Activated CD4-positive, alpha-beta T cell treated with anti-CD3 and anti-CD28 coated beads, Interleukin-2, amount 50 U/mL, for 16 hours (primary cell): ENCODE data around the gene FRA10AC1.

Experiments used
- DNase-seq: peaks from one replicate; pipeline ENCODE4 v3.0.0-alpha.2; 2020

Gene FRA10AC1, protein sequence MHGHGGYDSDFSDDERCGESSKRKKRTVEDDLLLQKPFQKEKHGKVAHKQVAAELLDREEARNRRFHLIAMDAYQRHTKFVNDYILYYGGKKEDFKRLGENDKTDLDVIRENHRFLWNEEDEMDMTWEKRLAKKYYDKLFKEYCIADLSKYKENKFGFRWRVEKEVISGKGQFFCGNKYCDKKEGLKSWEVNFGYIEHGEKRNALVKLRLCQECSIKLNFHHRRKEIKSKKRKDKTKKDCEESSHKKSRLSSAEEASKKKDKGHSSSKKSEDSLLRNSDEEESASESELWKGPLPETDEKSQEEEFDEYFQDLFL

GRCh38 chr10:93702210-93703001, at the start of gene FRA10AC1:
Gene FRA10AC1 (minus strand): TSS chr10:93702592. CDS start chr10:93700106, 2,486 bp downstream.
- peak; percentile 89 for DNase-seq

DNA sequence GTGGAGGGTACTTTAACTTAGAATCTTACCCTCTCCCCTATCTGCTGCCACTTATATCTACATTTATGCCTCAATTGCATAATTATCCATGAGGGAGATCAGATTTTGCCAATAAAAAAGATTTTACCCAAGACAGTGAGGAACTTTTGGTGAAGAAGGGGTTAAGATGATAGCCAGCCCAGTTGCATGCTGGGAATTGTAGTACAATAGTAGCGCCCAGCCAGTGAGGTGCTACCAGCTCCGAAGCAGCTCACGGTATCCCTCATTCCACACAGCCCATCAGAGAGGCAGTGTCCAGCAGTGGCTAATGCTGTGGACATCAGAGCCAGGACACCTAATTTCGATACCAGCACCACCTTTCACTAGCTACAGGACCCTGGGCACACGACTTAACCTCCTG, 49.4 kb upstream of the FRA10AC1 start:
- no peak for DNase-seq

DNA sequence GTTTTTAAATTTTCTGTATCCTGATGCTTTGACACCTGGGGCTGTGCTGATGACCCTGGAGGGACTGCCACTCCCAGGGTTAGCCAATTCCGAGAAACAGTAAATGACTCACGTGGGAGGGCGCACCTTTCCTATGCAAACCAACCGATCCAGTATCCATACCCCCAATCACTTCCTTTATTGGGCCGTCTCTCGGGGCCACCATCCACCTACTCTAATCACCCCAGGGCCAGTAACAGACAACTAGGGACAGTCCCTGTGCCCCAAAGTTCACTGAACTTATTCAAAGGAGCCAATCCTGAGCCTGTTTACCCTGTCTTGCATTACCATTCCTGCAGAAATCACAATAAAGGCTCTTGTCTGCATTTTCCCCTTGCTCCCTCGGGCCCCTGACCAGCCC, 48.7 kb upstream of the FRA10AC1 start:
- no peak for DNase-seq

GRCh38 chr10:93749218-93749799, 46.9 kb upstream of the FRA10AC1 start:
- no peak for DNase-seq

GRCh38 chr10:93746844-93747284, 44.5 kb upstream of the FRA10AC1 start:
- DNase-seq: no peak

- no peak for DNase-seq
Measured at GRCh38 chr10:93745408-93746065, 43.1 kb upstream of the FRA10AC1 start.

DNA sequence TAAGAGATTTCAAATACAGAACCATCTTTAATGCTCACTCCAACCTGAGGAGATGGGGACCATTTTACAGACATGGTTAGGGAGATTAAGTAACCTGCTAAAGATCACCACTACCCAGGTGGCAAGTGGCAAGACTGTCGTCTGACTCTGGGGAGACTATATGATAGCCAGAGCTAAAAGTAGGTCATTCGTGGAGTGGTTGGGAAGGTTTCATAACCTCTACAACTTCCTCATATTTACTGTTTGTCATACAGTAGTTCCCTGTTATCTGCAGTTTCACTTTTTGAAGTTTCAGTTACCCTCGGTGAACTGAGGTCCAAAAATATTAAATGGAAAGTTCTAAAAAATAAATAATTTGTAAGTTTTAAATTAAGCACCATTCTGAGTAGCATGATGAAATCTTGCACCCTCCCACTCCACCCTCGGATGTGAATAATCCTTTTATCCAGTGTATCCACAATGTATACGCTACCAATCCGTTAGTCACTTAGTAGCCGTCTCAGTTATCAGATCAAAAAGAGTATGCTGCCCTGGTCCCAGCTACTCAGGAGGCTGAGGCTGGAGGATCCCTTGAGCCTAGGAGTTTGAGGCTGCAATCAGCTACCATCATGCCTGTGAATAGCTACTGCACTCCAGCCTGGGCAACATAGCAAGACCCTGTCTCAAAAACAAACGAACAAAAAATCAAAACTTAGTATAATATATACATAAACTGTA, 40.4 kb upstream of the FRA10AC1 start:
- DNase-seq: no peak

GRCh38 chr10:93741367-93741766, 39.0 kb upstream of the FRA10AC1 start:
- DNase-seq: no peak

GRCh38 chr10:93726024-93726423, 23.6 kb upstream of the FRA10AC1 start:
- DNase-seq: no peak

GRCh38 chr10:93723153-93723552, 20.8 kb upstream of the FRA10AC1 start:
- no peak for DNase-seq

- no peak for DNase-seq
Measured at GRCh38 chr10:93722550-93722949, 20.2 kb upstream of the FRA10AC1 start.

DNA sequence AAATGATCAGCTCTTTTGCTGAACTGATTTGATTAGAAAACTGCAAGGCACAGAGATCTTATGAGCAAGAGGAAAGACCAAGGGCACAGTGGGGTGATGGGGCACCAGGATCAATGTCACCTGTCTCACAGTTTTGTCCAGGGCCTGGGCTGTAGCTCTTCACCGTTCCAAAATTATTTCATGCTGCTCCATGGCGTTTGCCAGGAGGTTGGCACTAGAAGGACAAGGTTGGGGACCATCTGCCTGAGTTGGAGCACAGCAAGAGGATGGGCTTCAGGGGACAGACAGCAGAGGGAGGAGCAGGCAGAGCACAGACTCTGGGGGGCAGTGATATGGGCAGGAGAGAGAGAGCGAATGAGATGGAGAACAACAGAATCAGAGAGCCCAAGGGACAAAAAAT, 17.5 kb upstream of the FRA10AC1 start:
- DNase-seq: no peak

DNA sequence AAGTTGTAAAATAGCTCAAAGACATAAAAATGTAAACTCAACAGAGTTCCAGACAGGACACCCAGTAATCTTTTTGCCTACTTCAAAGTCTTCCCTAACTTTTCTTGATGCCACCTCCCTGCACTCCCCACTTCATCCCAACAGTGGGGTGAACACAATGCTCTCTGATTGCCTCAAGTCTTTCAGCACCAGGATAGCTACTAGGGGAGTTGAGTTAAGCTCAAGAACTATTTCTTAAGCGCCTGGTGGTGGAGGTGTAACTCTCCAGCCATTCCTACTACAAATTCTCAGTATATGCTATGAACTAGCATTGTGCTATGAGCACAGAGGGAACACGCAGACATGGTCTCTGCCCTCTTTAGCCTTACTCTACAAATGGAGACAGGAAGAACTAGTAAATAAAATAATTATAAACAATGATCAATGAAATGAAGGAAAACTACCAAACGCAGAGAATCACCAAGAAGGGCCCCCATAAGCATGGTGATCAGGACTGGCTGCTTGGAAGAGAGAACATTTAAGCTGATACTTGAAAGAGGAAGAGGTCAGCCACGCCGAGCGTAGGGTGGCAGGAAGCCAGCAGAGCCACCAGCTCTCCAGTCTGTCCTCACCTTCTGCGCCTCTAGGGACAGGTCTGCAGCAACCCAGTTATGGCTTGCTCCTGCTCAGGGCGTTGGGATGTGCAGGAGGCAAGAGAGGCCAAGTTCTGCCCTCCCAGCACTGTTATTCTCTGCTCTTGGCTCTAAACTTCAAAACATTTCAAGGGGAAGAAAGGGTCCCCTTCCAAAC, 16.7 kb upstream of the FRA10AC1 start:
- DNase-seq: no peak

DNA sequence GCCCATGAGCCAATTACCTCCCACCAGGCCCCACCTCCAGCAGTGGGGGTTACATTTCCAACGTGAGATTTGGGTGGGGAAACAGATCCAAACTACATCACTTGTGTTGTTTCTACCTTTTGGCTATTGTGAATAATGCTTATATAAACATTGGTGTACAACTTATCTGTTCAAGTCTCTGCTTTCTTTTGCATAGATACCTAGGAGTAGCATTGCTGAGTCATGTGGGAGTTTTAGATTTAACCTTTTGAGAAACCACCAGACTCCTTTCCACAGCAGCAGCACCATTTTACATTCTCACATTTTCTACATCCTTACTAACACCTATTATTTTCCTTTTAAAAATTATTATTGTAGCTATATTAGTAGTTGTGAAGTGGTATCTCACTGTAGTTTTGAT, 14.4 kb upstream of the FRA10AC1 start:
- DNase-seq: no peak

DNA sequence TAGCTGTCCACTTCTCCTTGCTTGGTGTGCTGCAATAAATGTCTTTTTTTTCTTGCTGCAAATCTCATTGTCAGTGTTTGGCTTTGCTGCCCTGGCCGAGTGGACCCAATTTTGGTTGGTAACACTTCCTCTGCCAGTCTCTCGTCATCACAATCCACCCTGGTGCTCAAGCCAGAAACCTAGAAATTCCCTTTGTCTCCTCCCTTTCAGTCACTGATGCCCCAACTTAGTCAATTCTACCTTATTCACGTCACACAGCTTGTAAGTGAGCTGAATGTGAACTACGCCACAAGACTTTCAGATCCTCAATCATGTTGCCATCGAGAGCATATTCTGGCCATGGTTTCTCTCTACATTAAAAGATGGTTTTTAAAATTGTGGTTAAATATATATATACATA, 13.0 kb upstream of the FRA10AC1 start:
- no peak for DNase-seq

DNA sequence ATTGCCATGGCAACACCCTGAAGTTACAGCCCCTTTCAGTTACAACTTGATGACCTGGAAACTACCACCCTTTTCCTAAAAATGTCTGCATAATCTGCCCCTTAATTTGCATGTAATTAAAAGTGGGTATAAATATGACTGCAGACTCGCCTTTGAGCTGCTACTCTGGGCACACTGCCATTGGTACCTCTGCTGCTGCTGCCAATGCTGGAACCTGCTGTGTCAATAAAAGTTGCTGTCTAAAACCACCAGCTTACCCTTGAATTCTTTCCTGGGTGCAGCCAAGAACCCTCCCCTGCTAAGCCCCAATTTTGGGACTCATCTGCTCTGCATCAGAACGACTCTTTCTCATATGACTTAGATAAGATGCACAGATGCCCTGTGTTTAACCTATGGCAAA, 10.2 kb upstream of the FRA10AC1 start:
- no peak for DNase-seq

GRCh38 chr10:93711891-93712290, 9.5 kb upstream of the FRA10AC1 start:
- no peak for DNase-seq

DNA sequence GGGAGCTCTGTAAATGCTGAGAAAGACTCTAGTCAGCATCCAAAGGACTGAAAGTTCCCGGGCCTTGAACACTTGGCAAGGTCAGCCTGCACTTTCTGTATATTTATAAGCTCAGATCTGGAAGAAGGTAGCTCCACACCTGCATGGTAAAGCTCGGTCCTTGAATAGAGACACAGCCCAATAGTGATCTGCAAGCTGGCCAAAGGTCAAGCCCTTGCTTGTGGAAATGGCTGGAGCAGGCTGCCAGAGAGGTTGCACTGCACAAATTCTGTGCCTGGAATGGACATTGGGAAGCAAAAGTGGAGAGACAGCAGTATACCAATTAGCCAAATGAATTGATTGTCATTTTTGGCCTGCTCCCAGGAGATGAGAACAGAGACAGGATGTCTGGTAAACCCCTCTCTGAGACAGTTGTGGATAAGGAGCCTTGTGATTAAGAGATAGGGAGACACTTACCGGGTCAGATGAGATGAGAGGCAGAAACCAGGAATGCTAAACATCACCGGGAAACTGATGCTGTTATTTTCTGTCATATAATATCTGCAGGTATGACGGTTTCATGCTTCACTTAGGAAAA, 8.0 kb upstream of the FRA10AC1 start:
- DNase-seq: no peak

GRCh38 chr10:93707623-93708022, 5.2 kb upstream of the FRA10AC1 start:
- peak; percentile 42 for DNase-seq

DNA sequence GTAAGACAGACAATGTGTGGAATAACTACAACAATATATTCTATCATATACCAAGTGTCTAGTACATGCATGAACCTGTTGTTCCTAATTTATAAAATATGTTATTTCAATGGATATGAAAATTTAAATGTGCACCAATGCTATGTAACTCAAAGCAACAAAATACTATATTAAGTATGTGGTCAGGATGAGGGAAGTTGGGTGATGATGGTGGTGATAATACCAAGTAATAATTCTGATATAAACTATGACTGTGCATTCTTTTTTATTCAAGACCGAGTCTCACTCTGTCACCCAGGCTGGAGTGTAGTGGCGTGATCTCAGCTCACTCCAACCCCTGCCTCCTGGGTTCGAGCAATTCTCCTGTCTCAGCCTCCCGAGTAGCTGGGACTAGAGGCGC, 2.1 kb upstream of the FRA10AC1 start:
- DNase-seq: no peak

GRCh38 chr10:93703841-93704240, 1.4 kb upstream of the FRA10AC1 start:
- no peak for DNase-seq

GRCh38 chr10:93703066-93703465, 674 bp upstream of the FRA10AC1 start:
- DNase-seq: peak; percentile 14
